Activated CD8-positive, alpha-beta T cell treated with anti-CD3 and anti-CD28 coated beads for 36 hours (primary cell): ENCODE results near the gene RASGEF1C. TPM values are rescaled to one million over a fixed set of nuclear protein-coding genes. Genes with fewer than 3 reads are reported as not detected.

Experiments
- ATAC-seq: fragments of 200-7000 bp; cut with Tn5 transposase; one replicate; pipeline ENCODE4 v1.10.0; 2021; ENCODE audit warnings: mild to moderate bottlenecking, moderate library complexity
- CTCF ChIA-PET: fragments of 350-600 bp; sonication (Branson Sonifier 250); formaldehyde crosslinking; loops from one replicate; lab custom pipeline; 2021; ENCODE audit warnings: antibody characterized with exemption; lab: Charles Lee
- POLR2A ChIA-PET: fragments of 350-600 bp; sonication (Branson Sonifier 250); formaldehyde crosslinking; loops from one replicate; lab custom pipeline; 2021; ENCODE audit warnings: antibody characterized with exemption; lab: Charles Lee
- DNase-seq: peaks from one replicate; pipeline ENCODE4 v3.0.0-alpha.2; 2020
- H3K27ac Mint-ChIP-seq: one replicate; pipeline ENCODE4 v1.8.0; 2021; ENCODE audit warnings: mild to moderate bottlenecking, mixed read lengths
- H3K27me3 Mint-ChIP-seq: one replicate; pipeline ENCODE4 v1.8.0; 2021; ENCODE audit warnings: mixed read lengths
- H3K36me3 Mint-ChIP-seq: one replicate; pipeline ENCODE4 v1.8.0; 2021; ENCODE audit warnings: low read depth, mixed read lengths
- H3K4me1 Mint-ChIP-seq: one replicate; pipeline ENCODE4 v1.8.0; 2021; ENCODE audit warnings: low read depth, mixed read lengths
- H3K4me3 Mint-ChIP-seq: one replicate; pipeline ENCODE4 v1.8.0; 2021; ENCODE audit warnings: mild to moderate bottlenecking, moderate library complexity, mixed read lengths
- H3K9me3 Mint-ChIP-seq: one replicate; pipeline ENCODE4 v1.8.0; 2021; ENCODE audit warnings: mixed read lengths
- CTCF ChIP-seq: fragments of 200-600 bp; IDR thresholded peaks from one replicate; pipeline ENCODE4 v1.8.0; 2022; ENCODE audit warnings: antibody characterized with exemption, mild to moderate bottlenecking
- intact Hi-C: fragments of 100-400 bp; cut with micrococcal nuclease; formaldehyde crosslinking; loops from one replicate; pipeline ENCODE4 v1.10.0; 2022
- total RNA-seq, 2 experiments: library from RNA; stranded (reverse); gene quantifications; one replicate each; pipeline ENCODE4 v1.2.3, GENCODE V29; 2021

RASGEF1C gene
- total RNA-seq, 2 experiments from 2014 or later: not detected

- ChIA-PET POLR2A (no interaction called here), CTCF (no interaction called here)
- intact Hi-C loops: no loop called here
- H3K27ac Mint-ChIP-seq: no peak overlapping the region
- DNase-seq: no peak
- H3K4me1 Mint-ChIP-seq: no peaks in the 10 kb centered on the region
- ATAC-seq: no peak
- peaks cover 10% of the 10 kb centered on the region for H3K9me3 Mint-ChIP-seq
- no peak overlapping the region for H3K4me3 Mint-ChIP-seq
- TF ChIP-seq CTCF: no peak
- H3K36me3 Mint-ChIP-seq: peaks cover 67% of the 10 kb centered on the region
- H3K27me3 Mint-ChIP-seq: no peaks in the 10 kb centered on the region
These were observed 24.7 kb upstream of the RASGEF1C start for GRCh38 chr5:180233729-180234128.

- ChIA-PET CTCF (no interaction called here), POLR2A (no interaction called here)
- Mint-ChIP-seq H3K27ac (no peak overlapping the region), H3K36me3 (peaks cover 46% of the 10 kb centered on the region), H3K4me3 (no peak overlapping the region), H3K9me3 (peaks cover 22% of the 10 kb centered on the region), H3K4me1 (no peaks in the 10 kb centered on the region), H3K27me3 (no peaks in the 10 kb centered on the region)
- ATAC-seq (no peak), DNase-seq (no peak)
- intact Hi-C loops: no loop called here
- TF ChIP-seq CTCF: no peak
These were observed 21.0 kb upstream of the RASGEF1C start for GRCh38 chr5:180230017-180230416.

- ATAC-seq: no peak
These were observed 13.0 kb upstream of the RASGEF1C start for GRCh38 chr5:180222056-180222455.

GRCh38 chr5:180217797-180218196, 8.8 kb upstream of the RASGEF1C start:
- Mint-ChIP-seq H3K36me3 (peaks cover 4% of the 10 kb centered on the region), H3K9me3 (peaks cover 40% of the 10 kb centered on the region), H3K4me1 (no peaks in the 10 kb centered on the region), H3K27ac (no peak overlapping the region), H3K27me3 (peaks cover 4% of the 10 kb centered on the region), H3K4me3 (no peak overlapping the region)
- intact Hi-C loops: loop anchor here (10.0 kb wide), 1 partner anchor 83 kb away; no protein-coding TSS in a partner anchor
- ChIA-PET POLR2A (no interaction called here), CTCF (no interaction called here)
- ATAC-seq (no peak), DNase-seq (no peak)
- TF ChIP-seq CTCF: no peak

More at GRCh38 chr5:180222056-180222455, 13.0 kb upstream of the RASGEF1C start:
- CTCF ChIA-PET: no interaction called here
- POLR2A ChIA-PET: no interaction called here
- peaks cover 57% of the 10 kb centered on the region for H3K9me3 Mint-ChIP-seq
- H3K36me3 Mint-ChIP-seq: peaks cover 17% of the 10 kb centered on the region
- no peak for TF ChIP-seq CTCF
- DNase-seq: no peak
- intact Hi-C loops: no loop called here
- H3K27me3 Mint-ChIP-seq: no peaks in the 10 kb centered on the region
- H3K4me1 Mint-ChIP-seq: no peaks in the 10 kb centered on the region
- no peak overlapping the region for H3K27ac Mint-ChIP-seq
- no peak overlapping the region for H3K4me3 Mint-ChIP-seq

GRCh38 chr5:180216646-180217171, 7.7 kb upstream of the RASGEF1C start:
- TF ChIP-seq CTCF: no peak
- POLR2A ChIA-PET: no interaction called here
- Mint-ChIP-seq H3K4me1 (no peaks in the 10 kb centered on the region), H3K36me3 (peaks cover 4% of the 10 kb centered on the region), H3K27ac (no peak overlapping the region), H3K4me3 (no peak overlapping the region), H3K9me3 (peaks cover 31% of the 10 kb centered on the region), H3K27me3 (peaks cover 11% of the 10 kb centered on the region)
- CTCF ChIA-PET: no interaction called here
- DNase-seq: no peak
- no peak for ATAC-seq
- intact Hi-C loops: loop anchor here (10.0 kb wide), 1 partner anchor 82 kb away; no protein-coding TSS in a partner anchor
